Ammon's horn (tissue), 1 donor: ENCODE results near the gene OPTN.
"Not testable (repeated sequence)": the region's sequence is repeated elsewhere in the genome, so short reads cannot be mapped to it uniquely, and the experiment has no call there.

Source experiments
- DNase-seq: peaks from one replicate; pipeline ENCODE4 v3.0.0-alpha.2; 2016; ENCODE audit warnings: low spot score

Gene OPTN

GRCh38 chr10:13090289-13090688, 9.7 kb upstream of the OPTN start:
- DNase-seq, result no peak

GRCh38 chr10:13091801-13092200, 8.2 kb upstream of the OPTN start:
- DNase-seq, result no peak

- no peak for DNase-seq
These were observed 7.5 kb upstream of the OPTN start for GRCh38 chr10:13092291-13093102.

GRCh38 chr10:13094082-13094481, 5.9 kb upstream of the OPTN start:
- DNase-seq, result not testable (repeated sequence)

GRCh38 chr10:13095094-13095493, 4.9 kb upstream of the OPTN start:
- no peak for DNase-seq

GRCh38 chr10:13095929-13096328, 4.0 kb upstream of the OPTN start:
- no peak for DNase-seq

- DNase-seq, result peak; percentile 84
These were observed 758 bp upstream of the OPTN start for GRCh38 chr10:13099144-13099665.

- peak; percentile 43 for DNase-seq
These were observed 659 bp downstream of the OPTN start for GRCh38 chr10:13100349-13101294.

- DNase-seq, result no peak
These were observed 2.2 kb downstream of the OPTN start for GRCh38 chr10:13102002-13102794.

- DNase-seq, result no peak
These were observed 3.6 kb downstream of the OPTN start for GRCh38 chr10:13103554-13103953.

- no peak for DNase-seq
These were observed 4.7 kb downstream of the OPTN start for GRCh38 chr10:13104697-13105096.

- no peak for DNase-seq
These were observed 5.2 kb downstream of the OPTN start for GRCh38 chr10:13105184-13105583.

- DNase-seq, result no peak
These were observed 6.6 kb downstream of the OPTN start for GRCh38 chr10:13106387-13107045.

- no peak for DNase-seq
These were observed 10.9 kb downstream of the OPTN start for GRCh38 chr10:13110908-13111307.

GRCh38 chr10:13113544-13113943, 13.6 kb downstream of the OPTN start:
- DNase-seq, result no peak

- no peak for DNase-seq
These were observed 16.2 kb downstream of the OPTN start for GRCh38 chr10:13115832-13116803.

GRCh38 chr10:13117841-13118783, 18.1 kb downstream of the OPTN start:
- DNase-seq, result peak; percentile 35

GRCh38 chr10:13118784-13119410, 18.9 kb downstream of the OPTN start:
- no peak for DNase-seq
